Colonic mucosa (tissue), 4 donors: ENCODE results near the gene PTPRJ. TPM values are rescaled to one million over a fixed set of nuclear protein-coding genes. Genes with fewer than 3 reads are reported as not detected.

ENCODE experiments used
- DNase-seq: peaks from one replicate; pipeline ENCODE4 v3.0.0-alpha.2; 2020
- H3K27ac ChIP-seq: fragments of 200-600 bp; one replicate; pipeline ENCODE4 v1.8.0; 2021
- H3K27me3 ChIP-seq: fragments of 200-600 bp; one replicate; pipeline ENCODE4 v1.8.0; 2021
- H3K36me3 ChIP-seq: fragments of 200-600 bp; one replicate; pipeline ENCODE4 v1.8.0; 2021
- H3K4me1 ChIP-seq: fragments of 200-600 bp; one replicate; pipeline ENCODE4 v1.8.0; 2021; ENCODE audit warnings: mild to moderate bottlenecking
- H3K4me3 ChIP-seq: fragments of 200-600 bp; one replicate; pipeline ENCODE4 v1.8.0; 2021
- H3K9ac ChIP-seq, 2 donors: one replicate each; pipeline ENCODE4 v1.7.0; 2013; ENCODE audit warnings: control low read depth in 2 of 2, low read depth in 2 of 2, low read length in 2 of 2
- H3K9me3 ChIP-seq: fragments of 200-600 bp; one replicate; pipeline ENCODE4 v1.8.0; 2021
- intact Hi-C: fragments of 100-400 bp; cut with DNase I; formaldehyde crosslinking; loops from one replicate; pipeline ENCODE4 v1.14.1; 2022
- total RNA-seq, 2 donors: library from RNA; stranded (reverse); fragmentation: NEBNext Ultra II Directional in 1 of 2; extraction: Animal tissue kit (Norgen Biotek cat#: 25700) in 1 of 2; gene quantifications; one replicate each; pipeline ENCODE4 v1.2.1, GENCODE V29; 2021
- TF ChIP-seq, protein P1 (sequence below): fragments of 200-600 bp; IDR thresholded peaks from one replicate; pipeline ENCODE4 v1.8.0; 2022; ENCODE audit warnings: antibody characterized with exemption, mild to moderate bottlenecking
- donor health status: healthy.
- donor health status: DM: no; HTN: no; CAD: no.
- donor health status: DM: no; HTN: no; CAD: no.

Gene PTPRJ
- total RNA-seq, 2 donors from 2014 or later = 37.5 to 45.7 TPM

GRCh38 chr11:48077251-48077650 lies 96.9 kb downstream of the PTPRJ start:
- Histone ChIP-seq H3K27me3 (no peaks in the 10 kb centered on the region), H3K27ac (no peak overlapping the region), H3K36me3 (no peaks in the 10 kb centered on the region), H3K4me1 (no peaks in the 10 kb centered on the region), H3K9ac (no peak overlapping the region), H3K4me3 (no peak overlapping the region), H3K9me3 (no peaks in the 10 kb centered on the region)
- intact Hi-C loops = no loop called here
- TF ChIP-seq, protein P1, sequence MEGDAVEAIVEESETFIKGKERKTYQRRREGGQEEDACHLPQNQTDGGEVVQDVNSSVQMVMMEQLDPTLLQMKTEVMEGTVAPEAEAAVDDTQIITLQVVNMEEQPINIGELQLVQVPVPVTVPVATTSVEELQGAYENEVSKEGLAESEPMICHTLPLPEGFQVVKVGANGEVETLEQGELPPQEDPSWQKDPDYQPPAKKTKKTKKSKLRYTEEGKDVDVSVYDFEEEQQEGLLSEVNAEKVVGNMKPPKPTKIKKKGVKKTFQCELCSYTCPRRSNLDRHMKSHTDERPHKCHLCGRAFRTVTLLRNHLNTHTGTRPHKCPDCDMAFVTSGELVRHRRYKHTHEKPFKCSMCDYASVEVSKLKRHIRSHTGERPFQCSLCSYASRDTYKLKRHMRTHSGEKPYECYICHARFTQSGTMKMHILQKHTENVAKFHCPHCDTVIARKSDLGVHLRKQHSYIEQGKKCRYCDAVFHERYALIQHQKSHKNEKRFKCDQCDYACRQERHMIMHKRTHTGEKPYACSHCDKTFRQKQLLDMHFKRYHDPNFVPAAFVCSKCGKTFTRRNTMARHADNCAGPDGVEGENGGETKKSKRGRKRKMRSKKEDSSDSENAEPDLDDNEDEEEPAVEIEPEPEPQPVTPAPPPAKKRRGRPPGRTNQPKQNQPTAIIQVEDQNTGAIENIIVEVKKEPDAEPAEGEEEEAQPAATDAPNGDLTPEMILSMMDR = no peak
- no peak for DNase-seq

DNA sequence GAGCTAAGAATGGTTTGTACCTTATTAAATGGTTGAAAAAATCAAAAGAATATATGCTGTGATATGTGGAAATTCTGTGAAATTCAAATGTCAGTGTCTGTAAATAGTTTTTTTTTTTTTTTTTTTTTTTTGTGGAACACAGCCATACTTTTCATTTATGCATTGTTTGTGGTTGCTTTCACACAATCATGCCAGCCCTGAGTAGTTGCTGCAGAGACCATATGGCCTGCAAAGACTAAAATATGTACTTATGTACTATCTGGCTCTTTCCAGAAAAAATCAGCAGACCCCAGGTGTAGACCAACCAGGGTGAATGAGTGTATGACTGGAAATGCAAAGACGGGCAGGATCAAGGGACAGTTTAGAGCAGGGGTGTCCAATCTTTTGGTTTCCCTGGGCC lies 98.3 kb downstream of the PTPRJ start:
- TF ChIP-seq, protein P1 = no peak
- intact Hi-C loops = no loop called here
- H3K9ac ChIP-seq = no peak overlapping the region

DNA sequence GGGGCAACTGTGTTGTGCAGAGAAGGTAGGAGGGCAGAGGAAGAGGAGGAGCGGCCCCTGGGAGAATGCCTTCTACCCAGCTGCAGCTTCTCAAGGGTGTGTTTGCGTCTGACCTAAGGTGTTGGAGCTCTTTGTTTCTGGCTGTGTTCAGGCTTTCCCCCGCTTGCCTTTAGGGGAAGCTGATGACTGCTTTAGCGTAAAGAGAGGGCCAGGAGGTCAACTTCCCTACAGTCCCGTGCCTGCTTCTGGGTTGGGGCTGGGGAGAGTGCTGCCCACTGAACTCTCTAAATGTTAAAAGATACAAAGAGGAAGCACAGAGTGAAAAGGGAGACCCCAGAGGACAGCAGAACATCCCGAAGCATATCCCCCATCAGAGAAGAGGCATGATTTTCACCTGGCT lies 99.2 kb downstream of the PTPRJ start:
- TF ChIP-seq, protein P1 = no peak
- no peaks in the 10 kb centered on the region for H3K36me3 ChIP-seq
- H3K27me3 ChIP-seq = no peaks in the 10 kb centered on the region
- intact Hi-C loops = no loop called here
- H3K4me3 ChIP-seq = no peak overlapping the region
- no peak for DNase-seq
- H3K9ac ChIP-seq = no peak overlapping the region
- no peak overlapping the region for H3K27ac ChIP-seq
- H3K9me3 ChIP-seq = no peaks in the 10 kb centered on the region
- H3K4me1 ChIP-seq = no peaks in the 10 kb centered on the region

More for the DNA sequence above, 98.3 kb downstream of the PTPRJ start:
- no peaks in the 10 kb centered on the region for H3K27me3 ChIP-seq
- H3K36me3 ChIP-seq = no peaks in the 10 kb centered on the region
- no peak overlapping the region for H3K4me3 ChIP-seq
- H3K27ac ChIP-seq = no peak overlapping the region
- no peak for DNase-seq
- no peaks in the 10 kb centered on the region for H3K4me1 ChIP-seq
- no peaks in the 10 kb centered on the region for H3K9me3 ChIP-seq

DNA sequence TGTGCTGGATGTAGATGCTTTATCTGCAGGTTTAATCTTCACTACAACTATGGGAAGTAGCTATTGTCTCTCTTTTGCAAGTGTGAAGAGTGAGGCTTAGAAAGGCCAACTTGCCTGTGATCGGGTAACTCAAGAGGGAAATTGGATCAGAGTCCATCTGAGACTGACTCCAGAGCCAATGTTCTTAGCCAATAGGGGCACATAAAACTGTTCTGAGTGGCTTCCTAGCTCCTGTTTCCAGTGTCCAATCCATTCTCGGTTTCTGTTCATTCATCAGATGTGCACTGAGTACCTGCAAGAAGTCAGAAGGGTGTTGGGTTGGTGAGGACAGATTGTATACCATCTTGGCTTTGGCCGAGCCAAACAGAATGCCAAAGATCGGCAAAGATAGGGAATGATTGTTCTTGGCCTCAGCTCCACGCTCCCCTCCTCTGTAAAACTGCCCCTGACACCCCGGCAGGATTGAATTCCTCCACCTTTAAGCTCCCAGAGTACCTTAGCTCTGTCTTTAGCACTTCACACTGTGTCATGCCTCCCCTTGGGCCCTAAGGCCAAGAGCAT lies 100.0 kb downstream of the PTPRJ start:
- H3K9ac ChIP-seq = no peak overlapping the region

DNA sequence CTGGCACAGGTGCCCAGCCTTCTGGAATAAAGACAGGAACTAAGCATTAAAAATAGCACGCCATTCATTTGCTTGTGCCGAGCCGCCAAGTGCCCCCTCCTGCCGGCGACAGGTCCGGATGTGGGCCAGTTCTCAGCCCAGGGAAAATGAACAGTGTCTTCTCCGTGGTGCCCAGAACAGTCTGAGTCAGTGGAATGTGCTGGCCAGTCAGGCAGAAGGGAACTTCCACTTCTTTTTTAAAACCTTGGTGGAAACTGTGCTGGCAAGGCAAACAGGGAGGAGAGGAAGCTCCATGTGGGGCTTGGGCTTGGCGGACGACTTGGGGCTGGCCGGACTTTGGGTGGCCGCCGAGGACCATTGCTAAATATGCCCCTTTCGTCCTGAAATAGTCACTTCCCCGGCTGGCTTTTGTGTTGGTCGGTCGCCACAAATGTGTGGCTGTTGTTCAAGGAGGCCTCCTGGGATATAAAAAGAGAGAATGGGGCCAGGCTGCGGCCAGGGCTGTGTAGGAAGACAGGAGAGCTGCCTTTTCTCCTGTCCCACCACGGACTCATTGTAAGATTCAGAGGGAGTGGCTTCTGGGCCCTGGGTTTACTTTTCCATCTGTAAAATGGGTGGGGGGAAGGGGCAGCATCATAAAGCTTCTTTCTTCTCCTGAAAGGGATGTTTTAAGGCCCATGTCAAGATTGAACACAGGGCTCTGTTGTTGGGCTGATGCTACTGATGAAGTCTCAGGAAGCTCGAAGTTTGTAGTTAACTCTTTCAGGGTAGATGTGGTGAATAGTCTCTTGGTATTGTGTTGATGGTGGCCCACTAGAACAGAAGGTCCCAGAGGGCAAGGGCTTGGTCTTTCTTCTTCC lies 101.0 kb downstream of the PTPRJ start:
- H3K4me1 ChIP-seq = no peaks in the 10 kb centered on the region
- intact Hi-C loops = no loop called here
- no peak for DNase-seq
- H3K9me3 ChIP-seq = no peaks in the 10 kb centered on the region
- H3K36me3 ChIP-seq = no peaks in the 10 kb centered on the region
- no peak overlapping the region for H3K9ac ChIP-seq
- TF ChIP-seq, protein P1 = no peak
- no peak overlapping the region for H3K4me3 ChIP-seq
- H3K27ac ChIP-seq = no peak overlapping the region
- H3K27me3 ChIP-seq = no peaks in the 10 kb centered on the region

More for the DNA sequence above, 100.0 kb downstream of the PTPRJ start:
- H3K4me1 ChIP-seq = no peaks in the 10 kb centered on the region
- DNase-seq = no peak
- no peaks in the 10 kb centered on the region for H3K9me3 ChIP-seq
- intact Hi-C loops = no loop called here
- TF ChIP-seq, protein P1 = no peak
- H3K27ac ChIP-seq = no peak overlapping the region
- no peaks in the 10 kb centered on the region for H3K27me3 ChIP-seq
- H3K36me3 ChIP-seq = no peaks in the 10 kb centered on the region
- H3K4me3 ChIP-seq = no peak overlapping the region
